Mucosa of stomach (tissue), 1 donor: Measurements from ENCODE around the gene SLC23A2.

Source experiments
- H3K27me3 ChIP-seq: one replicate; pipeline ENCODE4 v1.7.0; 2013; ENCODE audit warnings: mild to moderate bottlenecking, low read length; ENCODE audit not compliant: control insufficient read depth, insufficient read depth
- H3K36me3 ChIP-seq: one replicate; pipeline ENCODE4 v1.7.0; 2013; ENCODE audit warnings: low read length; ENCODE audit not compliant: control insufficient read depth, insufficient read depth
- H3K4me1 ChIP-seq: one replicate; pipeline ENCODE4 v1.7.0; 2013; ENCODE audit warnings: mild to moderate bottlenecking, low read length; ENCODE audit not compliant: control insufficient read depth, insufficient read depth
- H3K4me3 ChIP-seq: one replicate; pipeline ENCODE4 v1.7.0; 2013; ENCODE audit warnings: low read length
- H3K9ac ChIP-seq: one replicate; pipeline ENCODE4 v1.7.0; 2013; ENCODE audit warnings: mild to moderate bottlenecking, low read length, moderate library complexity
- H3K9me3 ChIP-seq: one replicate; pipeline ENCODE4 v1.7.0; 2013; ENCODE audit warnings: mild to moderate bottlenecking, low read length, moderate library complexity; ENCODE audit not compliant: control insufficient read depth
- donor health status: Pancreatic carcinoma.

The SLC23A2 gene

GRCh38 chr20:4808872-4809271, 192.4 kb downstream of the SLC23A2 start:
- H3K36me3 ChIP-seq = no peaks in the 10 kb centered on the region
- H3K4me1 ChIP-seq = no peaks in the 10 kb centered on the region
- H3K4me3 ChIP-seq = no peak overlapping the region
- no peak overlapping the region for H3K9ac ChIP-seq
- H3K9me3 ChIP-seq = no peaks in the 10 kb centered on the region
- H3K27me3 ChIP-seq = no peaks in the 10 kb centered on the region

- Histone ChIP-seq H3K27me3 (no peaks in the 10 kb centered on the region), H3K4me1 (no peaks in the 10 kb centered on the region), H3K9ac (no peak overlapping the region), H3K9me3 (no peaks in the 10 kb centered on the region), H3K4me3 (no peak overlapping the region), H3K36me3 (no peaks in the 10 kb centered on the region)
These were observed 195.5 kb downstream of the SLC23A2 start for GRCh38 chr20:4805663-4806449.

- Histone ChIP-seq H3K4me1 (no peaks in the 10 kb centered on the region), H3K36me3 (no peaks in the 10 kb centered on the region), H3K9me3 (no peaks in the 10 kb centered on the region), H3K27me3 (no peaks in the 10 kb centered on the region), H3K4me3 (no peak overlapping the region), H3K9ac (no peak overlapping the region)
These were observed 198.8 kb downstream of the SLC23A2 start for GRCh38 chr20:4802527-4802926.
